Activated naive CD4-positive, alpha-beta T cell treated with anti-CD3 and anti-CD28 coated beads for 36 hours (primary cell): ENCODE results near the gene TMED4. TPM values are rescaled to one million over a fixed set of nuclear protein-coding genes. Genes with fewer than 3 reads are reported as not detected.
A peak's percentile ranks its signal among the peaks of the same experiment; 100 is the strongest.
"Not testable (repeated sequence)": the region's sequence is repeated elsewhere in the genome, so short reads cannot be mapped to it uniquely, and the experiment has no call there.

Source experiments
- CTCF ChIA-PET: fragments of 350-600 bp; sonication (Branson Sonifier 250); formaldehyde crosslinking; loops from one replicate; lab custom pipeline; 2021; ENCODE audit warnings: antibody characterized with exemption; lab: Charles Lee
- DNase-seq: peaks from one replicate; pipeline ENCODE4 v3.0.0-alpha.2; 2020
- H3K27ac Mint-ChIP-seq: one replicate; pipeline ENCODE4 v1.8.0; 2021; ENCODE audit warnings: mild to moderate bottlenecking, mixed read lengths
- H3K27me3 Mint-ChIP-seq: one replicate; pipeline ENCODE4 v1.8.0; 2021; ENCODE audit warnings: low read depth, mixed read lengths
- H3K36me3 Mint-ChIP-seq: one replicate; pipeline ENCODE4 v1.8.0; 2021; ENCODE audit warnings: low read depth, mixed read lengths
- H3K4me1 Mint-ChIP-seq: one replicate; pipeline ENCODE4 v1.8.0; 2021; ENCODE audit warnings: low read depth, mixed read lengths
- H3K4me3 Mint-ChIP-seq: one replicate; pipeline ENCODE4 v1.8.0; 2021; ENCODE audit warnings: mild to moderate bottlenecking, moderate library complexity, mixed read lengths
- H3K9me3 Mint-ChIP-seq: one replicate; pipeline ENCODE4 v1.8.0; 2021; ENCODE audit warnings: mixed read lengths
- intact Hi-C: fragments of 100-400 bp; cut with micrococcal nuclease; formaldehyde crosslinking; loops from one replicate; pipeline ENCODE4 v1.15.1; 2023
- total RNA-seq, 2 experiments: library from RNA; stranded (reverse); gene quantifications; one replicate each; pipeline ENCODE4 v1.2.3, GENCODE V29; 2021

TMED4 gene
- total RNA-seq, 2 experiments from 2014 or later: 77.3 to 81.8 TPM

GRCh38 chr7:44606341-44607140 lies 24.5 kb upstream of the TMED4 start, which contains the start of gene OGDH:
Gene OGDH (plus strand): TSS chr7:44606627. CDS start chr7:44624344, 17,717 bp downstream.
- no peaks in the 10 kb centered on the region for H3K9me3 Mint-ChIP-seq
- CTCF ChIA-PET: interaction anchor here (0.7 to 2.4 kb wide), 6 partner anchors 9 to 33 kb away, joined by 3 to 17 read pairs (median 4); no protein-coding TSS in a partner anchor
- intact Hi-C loops: loop anchor here (1.0 kb wide), 10 partner anchors 11 to 505 kb away; partner anchors contain the start of genes CCM2, H2AZ2, PPIA and PURB
- H3K27me3 Mint-ChIP-seq: no peaks in the 10 kb centered on the region
- H3K36me3 Mint-ChIP-seq: peaks cover 12% of the 10 kb centered on the region
- H3K4me3 Mint-ChIP-seq: peak within 1 kb of the TSS; percentile 96
- H3K27ac Mint-ChIP-seq: peak within 1 kb of the TSS; percentile 97
- peaks cover 31% of the 10 kb centered on the region for H3K4me1 Mint-ChIP-seq
- DNase-seq: peak; percentile 100

DNA sequence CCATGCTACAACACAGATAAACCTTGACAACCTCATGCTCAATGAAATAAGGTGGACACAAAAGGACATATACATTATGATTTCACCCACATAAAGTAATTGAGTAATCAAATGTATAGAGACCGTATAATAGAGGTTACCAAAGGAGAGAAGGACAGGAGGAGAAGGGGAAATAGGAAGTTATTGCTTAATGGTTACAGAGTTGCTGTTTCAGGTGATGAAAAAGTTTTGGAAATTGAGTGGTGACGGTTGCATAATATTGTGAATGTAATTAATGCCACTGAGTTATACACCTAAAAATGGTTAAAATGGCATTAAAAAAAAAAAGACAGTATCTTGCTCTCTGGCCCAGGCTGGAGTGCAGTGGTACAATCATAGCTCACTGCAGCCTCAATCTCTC lies 22.9 kb upstream of the TMED4 start:
- Mint-ChIP-seq H3K9me3 (no peaks in the 10 kb centered on the region), H3K27ac (no peak overlapping the region), H3K4me1 (peaks cover 30% of the 10 kb centered on the region), H3K4me3 (peak overlapping the region; percentile 96), H3K36me3 (peaks cover 12% of the 10 kb centered on the region), H3K27me3 (no peaks in the 10 kb centered on the region)
- CTCF ChIA-PET: interaction anchor here (0.9 to 1.2 kb wide), 2 partner anchors 17 to 170 kb away, joined by 3 to 5 read pairs; no protein-coding TSS in a partner anchor
- DNase-seq: no peak
- intact Hi-C loops: no loop called here

DNA sequence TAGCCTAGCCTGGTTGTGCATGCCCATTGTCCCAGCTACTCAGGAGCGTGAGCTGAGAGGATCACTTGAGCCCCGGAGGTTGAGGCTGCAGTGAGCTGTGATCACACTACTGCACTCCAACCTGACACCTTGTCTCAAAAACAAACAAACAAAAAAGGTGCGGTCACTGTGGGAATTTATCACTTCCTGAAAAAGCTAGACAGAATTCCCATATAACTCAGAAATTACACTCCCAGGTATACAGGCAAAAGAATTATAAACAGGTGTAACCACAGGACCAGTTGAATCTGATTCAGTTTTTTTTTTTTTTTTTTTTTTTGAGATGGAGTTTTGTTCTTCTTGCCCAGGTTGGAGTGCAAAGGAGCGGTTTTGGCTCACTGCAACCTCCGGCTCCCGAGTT lies 21.2 kb upstream of the TMED4 start:
- Mint-ChIP-seq H3K27me3 (no peaks in the 10 kb centered on the region), H3K9me3 (no peaks in the 10 kb centered on the region), H3K27ac (no peak overlapping the region), H3K4me3 (no peak overlapping the region), H3K4me1 (peaks cover 14% of the 10 kb centered on the region), H3K36me3 (peaks cover 12% of the 10 kb centered on the region)
- CTCF ChIA-PET: interaction anchor here (0.6 kb wide), 1 partner anchor 21 kb away, joined by 4 read pairs; no protein-coding TSS in a partner anchor
- intact Hi-C loops: no loop called here
- DNase-seq: no peak

DNA sequence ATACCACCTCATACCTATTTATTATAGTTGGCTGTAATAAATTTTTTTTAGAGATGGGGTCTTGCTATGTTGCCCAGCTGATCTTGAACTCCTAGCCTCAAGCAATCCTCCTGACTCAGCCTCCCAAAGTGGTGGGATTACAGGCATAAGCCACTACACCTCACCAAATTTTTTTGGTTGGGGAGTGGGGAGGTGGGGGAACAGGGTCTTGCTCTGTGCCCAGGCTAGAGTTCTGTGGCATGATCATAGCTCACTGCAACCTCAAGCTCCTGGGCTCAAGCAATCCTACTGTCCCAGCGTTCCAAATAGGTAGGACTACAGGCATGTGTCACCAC lies 20.5 kb upstream of the TMED4 start:
- Mint-ChIP-seq H3K4me3 (no peak overlapping the region), H3K9me3 (no peaks in the 10 kb centered on the region), H3K27me3 (no peaks in the 10 kb centered on the region), H3K27ac (no peak overlapping the region), H3K36me3 (peaks cover 10% of the 10 kb centered on the region), H3K4me1 (peaks cover 10% of the 10 kb centered on the region)
- DNase-seq: no peak
- intact Hi-C loops: no loop called here
- CTCF ChIA-PET: interaction anchor here (0.6 kb wide), 2 partner anchors 65 to 296 kb away, joined by 3 to 5 read pairs; no protein-coding TSS in a partner anchor

DNA sequence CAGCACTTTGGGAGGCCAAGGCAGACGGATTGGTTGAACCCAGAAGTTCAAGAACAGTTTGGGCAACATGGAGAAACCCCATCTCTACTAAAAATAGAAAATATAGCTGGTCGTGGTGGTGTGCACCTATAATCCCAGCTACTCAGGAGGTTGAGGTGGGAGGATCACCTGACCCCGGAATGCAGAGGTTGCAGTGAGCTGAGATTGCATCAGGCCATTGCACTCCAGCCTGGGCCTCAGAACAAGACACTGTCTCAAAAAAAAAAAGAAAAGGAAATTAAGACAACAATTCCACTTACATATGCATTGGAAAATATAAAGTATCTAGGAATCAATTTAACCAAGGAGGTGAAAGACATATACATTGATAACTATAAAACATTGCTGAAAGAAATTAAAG lies 17.2 kb upstream of the TMED4 start:
- Mint-ChIP-seq H3K36me3 (no peaks in the 10 kb centered on the region), H3K27me3 (no peaks in the 10 kb centered on the region), H3K4me1 (no peaks in the 10 kb centered on the region), H3K4me3 (no peak overlapping the region), H3K9me3 (no peaks in the 10 kb centered on the region), H3K27ac (no peak overlapping the region)
- no peak for DNase-seq
- intact Hi-C loops: no loop called here
- CTCF ChIA-PET: interaction anchor here (0.6 to 0.8 kb wide), 2 partner anchors 247 to 321 kb away, joined by 3 to 4 read pairs; no protein-coding TSS in a partner anchor

DNA sequence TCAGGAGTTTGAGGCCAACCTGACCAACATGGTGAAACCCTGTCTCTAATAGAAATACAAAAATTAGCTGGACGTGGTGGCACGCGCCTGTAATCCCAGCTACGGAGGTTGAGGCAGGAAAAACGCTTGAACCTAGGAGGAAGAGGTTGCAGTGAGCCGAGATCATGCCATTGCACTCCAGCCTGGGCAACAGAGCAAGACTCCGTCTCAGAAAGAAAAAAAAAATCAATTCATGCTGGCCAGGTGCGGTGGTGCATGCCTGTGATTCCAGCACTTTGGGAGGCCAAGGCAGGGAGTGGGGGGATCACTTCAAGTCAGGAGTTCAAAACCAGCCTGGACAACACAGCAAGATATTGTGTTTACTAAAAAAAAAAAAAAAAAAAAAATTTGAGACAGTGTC lies 15.2 kb upstream of the TMED4 start:
- CTCF ChIA-PET, intact Hi-C loops, H3K27ac Mint-ChIP-seq, H3K9me3 Mint-ChIP-seq, H3K4me3 Mint-ChIP-seq, DNase-seq, H3K27me3 Mint-ChIP-seq, H3K4me1 Mint-ChIP-seq, H3K36me3 Mint-ChIP-seq: not testable (repeated sequence)

DNA sequence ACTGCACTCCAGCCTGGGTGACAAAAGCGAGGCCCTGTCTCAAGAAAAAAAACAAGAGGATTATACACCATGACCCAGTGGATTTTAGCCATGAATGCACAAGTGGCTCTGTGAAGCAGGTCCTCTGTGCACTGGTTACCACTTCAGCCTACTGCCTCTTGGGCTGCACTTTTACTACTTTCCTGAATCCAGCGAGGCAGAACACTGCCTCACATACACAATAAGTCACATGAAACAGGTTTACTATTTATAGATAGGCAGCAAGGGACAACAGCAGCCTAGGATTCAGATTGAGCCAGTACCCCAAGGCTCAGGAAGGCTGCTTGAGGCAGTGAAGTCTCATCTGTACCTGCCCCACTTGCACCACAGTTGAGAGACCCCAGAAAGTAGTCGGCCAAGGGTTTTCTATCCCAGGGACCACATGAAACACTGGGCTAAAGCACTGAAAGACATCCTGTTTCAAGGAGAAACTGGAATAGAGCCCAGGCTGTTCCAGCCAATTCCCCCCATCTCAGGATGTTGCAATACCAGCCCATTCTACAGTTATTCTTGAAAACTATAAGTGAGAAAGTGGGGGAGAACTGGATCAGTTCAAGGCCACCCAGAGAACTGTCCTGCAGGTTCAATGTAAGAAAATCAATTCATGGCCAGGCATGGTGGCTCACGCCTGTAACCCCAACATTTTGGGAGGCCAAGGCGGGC lies 14.1 kb upstream of the TMED4 start:
- intact Hi-C loops: no loop called here
- Mint-ChIP-seq H3K27me3 (no peaks in the 10 kb centered on the region), H3K4me3 (no peak overlapping the region), H3K4me1 (no peaks in the 10 kb centered on the region), H3K36me3 (no peaks in the 10 kb centered on the region), H3K9me3 (no peaks in the 10 kb centered on the region), H3K27ac (no peak overlapping the region)
- DNase-seq: no peak
- CTCF ChIA-PET: no interaction called here

DNA sequence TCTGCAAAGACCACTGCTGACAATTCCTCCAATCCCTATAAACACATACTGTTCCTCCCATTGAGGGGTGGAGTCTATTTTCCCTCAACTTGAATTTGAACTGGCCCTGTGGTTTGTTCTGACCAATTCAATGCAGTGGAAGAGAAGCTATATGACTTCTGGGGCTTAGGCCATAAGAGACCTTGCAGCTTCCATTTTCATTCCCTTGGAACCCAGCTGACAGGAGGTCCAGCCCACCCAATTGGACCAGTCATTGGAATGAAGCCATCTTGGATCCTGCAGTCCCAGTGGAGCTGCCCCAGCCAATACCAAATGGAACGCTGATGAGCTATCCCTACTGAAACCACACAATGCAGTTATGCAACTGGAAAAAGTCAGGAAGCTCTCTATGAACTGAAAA lies 8.9 kb upstream of the TMED4 start:
- H3K4me3 Mint-ChIP-seq: no peak overlapping the region
- intact Hi-C loops: no loop called here

GRCh38 chr7:44587843-44588711 lies 6.0 kb upstream of the TMED4 start:
- DNase-seq: peak; percentile 83
- no peak overlapping the region for H3K27ac Mint-ChIP-seq
- intact Hi-C loops: loop anchor here (1.0 kb wide), 5 partner anchors 50 to 548 kb away; partner anchors contain the start of gene PPIA
- H3K27me3 Mint-ChIP-seq: peaks cover 1% of the 10 kb centered on the region
- H3K36me3 Mint-ChIP-seq: no peaks in the 10 kb centered on the region
- CTCF ChIA-PET: interaction anchor here (0.6 to 1.3 kb wide), 5 partner anchors 29 to 261 kb away, joined by 3 to 5 read pairs (median 3); no protein-coding TSS in a partner anchor
- H3K4me1 Mint-ChIP-seq: peaks cover 4% of the 10 kb centered on the region
- H3K9me3 Mint-ChIP-seq: no peaks in the 10 kb centered on the region
- H3K4me3 Mint-ChIP-seq: no peak overlapping the region

More for the DNA sequence above, 8.9 kb upstream of the TMED4 start:
- Mint-ChIP-seq H3K27ac (no peak overlapping the region), H3K9me3 (no peaks in the 10 kb centered on the region), H3K4me1 (peaks cover 3% of the 10 kb centered on the region), H3K27me3 (peaks cover 1% of the 10 kb centered on the region), H3K36me3 (no peaks in the 10 kb centered on the region)
- CTCF ChIA-PET: interaction anchor here (0.6 to 1.1 kb wide), 2 partner anchors 15 to 546 kb away, joined by 3 read pairs; partner anchors contain the start of gene OGDH
- DNase-seq: no peak

GRCh38 chr7:44583146-44583865 lies 1.3 kb upstream of the TMED4 start:
- peaks cover 27% of the 10 kb centered on the region for H3K36me3 Mint-ChIP-seq
- H3K4me3 Mint-ChIP-seq: peak overlapping the region; percentile 90
- H3K27ac Mint-ChIP-seq: peak overlapping the region; percentile 87
- intact Hi-C loops: loop anchor here (5.0 kb wide), 1 partner anchor 326 kb away; no protein-coding TSS in a partner anchor
- no peaks in the 10 kb centered on the region for H3K9me3 Mint-ChIP-seq
- DNase-seq: no peak
- CTCF ChIA-PET: interaction anchor here (0.7 kb wide), 1 partner anchor 275 kb away, joined by 3 read pairs; no protein-coding TSS in a partner anchor
- peaks cover 34% of the 10 kb centered on the region for H3K4me1 Mint-ChIP-seq
- peaks cover 2% of the 10 kb centered on the region for H3K27me3 Mint-ChIP-seq
